NB4 (cell line): ENCODE results near the gene APOBEC3B.
"Not testable (repeated sequence)": the region's sequence is repeated elsewhere in the genome, so short reads cannot be mapped to it uniquely, and the experiment has no call there.

Source experiments
- DNase-seq: peaks from one replicate; pipeline ENCODE4 v3.0.0; 2010; ENCODE audit warnings: low read depth
- H3K4me3 ChIP-seq: one replicate; pipeline ENCODE4 v1.5.1; 2011; ENCODE audit warnings: mild to moderate bottlenecking, low read depth, low read length, moderate library complexity
- CTCF ChIP-seq: IDR thresholded peaks from one replicate; pipeline ENCODE4 v1.5.1; 2012; ENCODE audit warnings: low read depth, low read length
- MAX ChIP-seq: IDR thresholded peaks from 2 replicates; pipeline ENCODE4 v1.6.1; 2011; ENCODE audit warnings: low read depth, low read length
- MYC ChIP-seq: IDR thresholded peaks from 2 replicates; pipeline ENCODE4 v1.6.1; 2011; ENCODE audit warnings: low read depth, low read length
- POLR2A ChIP-seq: IDR thresholded peaks from 2 replicates; pipeline ENCODE4 v1.6.1; 2011; ENCODE audit warnings: mild to moderate bottlenecking; ENCODE audit not compliant: insufficient read length; ENCODE audit errors: extremely low read depth

Gene APOBEC3B

GRCh38 chr22:38943882-38944281, 38.3 kb upstream of the APOBEC3B start:
- H3K4me3 ChIP-seq = no peak overlapping the region
- no peak for TF ChIP-seq MAX
- no peak for TF ChIP-seq MYC
- no peak for TF ChIP-seq CTCF
- no peak for TF ChIP-seq POLR2A
- DNase-seq = no peak

- TF ChIP-seq POLR2A = no peak
- TF ChIP-seq MYC = no peak
- TF ChIP-seq CTCF = no peak
- no peak for TF ChIP-seq MAX
- H3K4me3 ChIP-seq = no peak overlapping the region
- DNase-seq = no peak
Observed at GRCh38 chr22:38944653-38945052, 37.5 kb upstream of the APOBEC3B start.

- DNase-seq, H3K4me3 ChIP-seq: not testable (repeated sequence)
Observed at GRCh38 chr22:38945706-38946338, 36.3 kb upstream of the APOBEC3B start.

GRCh38 chr22:38946771-38947170, 35.4 kb upstream of the APOBEC3B start:
- no peak for TF ChIP-seq MYC
- TF ChIP-seq POLR2A = no peak
- TF ChIP-seq MAX = no peak
- TF ChIP-seq CTCF = no peak
- H3K4me3 ChIP-seq = no peak overlapping the region
- no peak for DNase-seq

- TF ChIP-seq POLR2A (no peak), CTCF (no peak), MYC (no peak), MAX (no peak)
- DNase-seq = peak; percentile 19
- no peak overlapping the region for H3K4me3 ChIP-seq
Observed at GRCh38 chr22:38947321-38948140, 34.6 kb upstream of the APOBEC3B start.

- no peak for TF ChIP-seq MYC
- no peak for TF ChIP-seq POLR2A
- no peak for TF ChIP-seq CTCF
- TF ChIP-seq MAX = no peak
- no peak overlapping the region for H3K4me3 ChIP-seq
- no peak for DNase-seq
Observed at GRCh38 chr22:38948181-38948940, 33.8 kb upstream of the APOBEC3B start.
